Stomach (tissue), 4 donors: Measurements from ENCODE around the gene MICAL3.

ENCODE experiments used
- CTCF ChIP-seq, 7 experiments: fragments of 450-650 bp in 4 of 7; fragments of 200-600 bp in 3 of 7; sonication (generic) in 3 of 7; IDR thresholded peaks; one replicate each; pipeline ENCODE4 v1.5.1; 2016 to 2019; ENCODE audit warnings: antibody characterized with exemption in 7 of 7, control low read depth in 2 of 7, mild to moderate bottlenecking in 1 of 7
- POLR2A ChIP-seq, 4 donors: fragments of 450-650 bp; IDR thresholded peaks; one replicate each; pipeline ENCODE4 v1.6.1; 2016; ENCODE audit warnings: antibody characterized with exemption in 4 of 4, control low read depth in 2 of 4, mild to moderate bottlenecking in 1 of 4, moderate library complexity in 1 of 4

GRCh38 chr22:17851759-17852158 is 172.6 kb downstream of the MICAL3 start:
- TF ChIP-seq CTCF (IDR thresholded peaks at IDR 0.05) (no peak), POLR2A (IDR thresholded peaks at IDR 0.05) (no peak)
